GM12875 (cell line): ENCODE results near the gene DIO3.

ENCODE experiments used
- H3K4me3 ChIP-seq: one replicate; pipeline ENCODE4 v1.5.1; 2011; ENCODE audit warnings: low read depth, low read length, control low read depth
- TF ChIP-seq, protein P1 (sequence below): IDR thresholded peaks from 2 replicates; pipeline ENCODE4 v1.5.1; 2011; ENCODE audit warnings: low read depth, mild to moderate bottlenecking, control low read depth, inconsistent platforms, low read length, moderate library complexity, borderline replicate concordance; ENCODE audit not compliant: insufficient read depth

The DIO3 gene

DNA sequence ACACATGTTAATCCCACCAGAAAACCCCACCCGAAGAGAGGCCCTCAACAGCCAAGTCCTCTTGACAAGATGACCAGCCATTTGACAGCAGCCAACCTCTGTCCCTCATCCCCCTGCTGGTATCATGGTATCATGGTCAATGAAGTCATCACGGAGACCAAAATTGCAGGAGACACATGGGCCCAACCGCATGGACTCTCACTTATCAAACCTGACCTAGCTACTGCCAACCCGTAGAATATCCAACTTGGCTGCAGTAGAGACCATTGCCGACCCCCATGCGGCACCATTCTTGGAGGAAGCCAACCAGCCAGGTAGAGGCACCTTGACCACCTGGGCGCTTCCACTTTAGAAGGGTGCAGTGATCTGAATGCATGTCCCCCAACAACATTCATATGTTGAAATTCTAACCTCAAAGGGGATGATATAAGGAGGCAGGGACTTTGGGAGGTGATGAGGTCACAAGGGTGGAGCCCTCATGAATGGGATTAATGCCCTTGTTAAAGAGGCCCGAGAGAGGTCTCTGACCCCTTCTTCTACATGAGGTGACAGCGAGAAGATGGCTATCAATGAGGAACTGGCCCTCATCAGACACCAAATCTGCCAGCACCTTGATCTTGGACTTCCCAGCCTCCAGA is 33.3 kb downstream of the DIO3 start:
- TF ChIP-seq, protein P1, sequence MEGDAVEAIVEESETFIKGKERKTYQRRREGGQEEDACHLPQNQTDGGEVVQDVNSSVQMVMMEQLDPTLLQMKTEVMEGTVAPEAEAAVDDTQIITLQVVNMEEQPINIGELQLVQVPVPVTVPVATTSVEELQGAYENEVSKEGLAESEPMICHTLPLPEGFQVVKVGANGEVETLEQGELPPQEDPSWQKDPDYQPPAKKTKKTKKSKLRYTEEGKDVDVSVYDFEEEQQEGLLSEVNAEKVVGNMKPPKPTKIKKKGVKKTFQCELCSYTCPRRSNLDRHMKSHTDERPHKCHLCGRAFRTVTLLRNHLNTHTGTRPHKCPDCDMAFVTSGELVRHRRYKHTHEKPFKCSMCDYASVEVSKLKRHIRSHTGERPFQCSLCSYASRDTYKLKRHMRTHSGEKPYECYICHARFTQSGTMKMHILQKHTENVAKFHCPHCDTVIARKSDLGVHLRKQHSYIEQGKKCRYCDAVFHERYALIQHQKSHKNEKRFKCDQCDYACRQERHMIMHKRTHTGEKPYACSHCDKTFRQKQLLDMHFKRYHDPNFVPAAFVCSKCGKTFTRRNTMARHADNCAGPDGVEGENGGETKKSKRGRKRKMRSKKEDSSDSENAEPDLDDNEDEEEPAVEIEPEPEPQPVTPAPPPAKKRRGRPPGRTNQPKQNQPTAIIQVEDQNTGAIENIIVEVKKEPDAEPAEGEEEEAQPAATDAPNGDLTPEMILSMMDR, result no peak
- no peak overlapping the region for H3K4me3 ChIP-seq

DNA sequence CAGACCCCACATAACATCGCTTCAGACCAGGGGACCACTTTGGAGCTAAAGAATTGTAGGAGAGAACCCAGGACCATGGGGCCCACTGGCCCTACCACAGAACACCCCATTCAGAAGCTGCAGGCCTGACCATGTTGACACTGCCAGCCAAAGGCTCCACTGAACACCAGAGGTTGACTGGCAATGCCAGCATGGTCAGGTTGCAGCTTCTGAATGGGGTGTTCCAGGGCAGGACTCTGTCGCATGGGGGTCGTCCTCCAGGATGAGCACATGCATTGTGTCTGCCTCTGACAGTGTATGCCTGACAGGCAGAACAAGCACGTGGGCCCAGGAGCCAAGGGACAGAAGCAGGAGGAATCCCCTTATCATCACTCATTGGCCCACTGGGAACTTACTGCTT is 34.1 kb downstream of the DIO3 start:
- TF ChIP-seq, protein P1, result no peak
- no peak overlapping the region for H3K4me3 ChIP-seq

DNA sequence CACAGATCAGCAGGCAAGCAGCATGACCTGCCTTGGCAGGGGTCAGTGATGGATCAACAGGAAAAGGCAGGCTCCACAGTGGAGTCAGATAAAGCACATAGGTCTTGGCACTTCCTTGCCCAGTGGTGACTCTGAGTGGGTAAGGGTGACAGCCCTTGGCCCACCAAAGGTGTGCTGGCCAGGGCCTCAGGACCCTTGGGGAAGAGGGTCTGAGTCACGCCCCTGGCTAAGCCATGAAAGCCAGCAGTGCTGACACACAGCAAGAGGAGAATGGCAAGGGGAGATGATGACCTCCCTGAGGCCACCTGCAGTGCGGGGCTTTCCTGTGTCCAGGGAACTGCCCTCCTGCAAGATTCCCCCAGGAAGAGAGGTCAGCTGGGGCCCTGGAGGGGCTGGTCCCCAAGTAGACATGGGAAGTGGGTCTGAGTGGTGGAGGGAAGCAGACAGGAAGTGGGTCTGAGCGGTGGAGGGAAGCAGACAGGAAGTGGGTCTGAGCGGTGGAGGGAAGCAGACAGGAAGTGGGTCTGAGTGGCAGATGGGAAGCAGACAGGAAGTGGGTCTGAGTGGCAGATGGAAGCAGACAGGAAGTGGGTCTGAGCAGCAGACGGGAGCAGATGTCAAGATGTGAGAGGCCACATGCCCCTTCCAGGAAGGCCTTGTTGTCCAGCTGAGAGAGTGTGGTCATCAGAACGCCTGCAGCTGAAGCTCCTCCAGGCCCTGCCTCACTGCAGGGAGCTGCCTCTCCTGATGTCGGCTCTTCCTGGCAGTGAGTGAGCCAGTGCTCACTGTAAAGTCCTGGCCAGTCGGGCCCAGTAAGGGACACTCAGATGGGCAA is 34.8 kb downstream of the DIO3 start:
- TF ChIP-seq, protein P1, result no peak
- no peak overlapping the region for H3K4me3 ChIP-seq

DNA sequence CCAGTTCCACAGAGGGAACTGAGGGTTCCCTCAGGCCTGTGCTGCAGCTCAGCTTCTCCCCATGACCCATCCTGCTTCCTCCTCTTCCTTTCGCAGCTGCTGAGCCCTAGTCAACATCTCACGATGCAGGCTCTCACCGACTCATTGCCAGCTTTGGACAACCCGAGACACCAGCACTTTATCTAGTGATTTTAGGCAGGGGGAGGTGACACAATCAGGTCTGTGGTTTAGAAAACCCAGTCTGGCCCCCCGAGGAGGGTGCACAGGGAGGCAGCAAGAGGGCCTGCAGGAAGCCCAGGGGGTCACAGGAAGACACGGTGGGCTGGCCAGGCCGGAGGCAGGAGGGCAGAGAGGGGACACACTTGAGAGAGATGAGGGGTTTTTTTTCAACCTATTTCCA is 35.4 kb downstream of the DIO3 start:
- TF ChIP-seq, protein P1, result no peak
- no peak overlapping the region for H3K4me3 ChIP-seq

DNA sequence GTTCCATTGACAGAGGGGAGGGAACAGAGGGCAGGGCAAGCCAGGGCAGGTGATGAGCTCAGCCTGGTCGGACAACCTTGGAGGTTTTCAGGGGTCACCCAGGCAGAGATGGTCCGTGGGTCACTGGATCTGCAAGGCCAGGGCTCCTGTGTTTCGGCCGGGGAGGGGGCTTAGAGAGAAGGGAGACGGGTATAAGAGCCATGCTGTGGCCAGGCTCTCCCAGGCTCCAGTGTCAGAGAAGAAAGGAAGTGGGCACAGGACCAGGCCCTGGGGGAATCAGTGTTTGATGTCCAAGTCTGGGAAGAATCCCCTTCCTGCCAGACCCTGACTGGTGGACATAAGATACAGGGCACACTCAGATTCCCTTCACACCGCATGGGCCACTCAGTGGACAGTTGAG is 36.9 kb downstream of the DIO3 start:
- TF ChIP-seq, protein P1, result no peak

DNA sequence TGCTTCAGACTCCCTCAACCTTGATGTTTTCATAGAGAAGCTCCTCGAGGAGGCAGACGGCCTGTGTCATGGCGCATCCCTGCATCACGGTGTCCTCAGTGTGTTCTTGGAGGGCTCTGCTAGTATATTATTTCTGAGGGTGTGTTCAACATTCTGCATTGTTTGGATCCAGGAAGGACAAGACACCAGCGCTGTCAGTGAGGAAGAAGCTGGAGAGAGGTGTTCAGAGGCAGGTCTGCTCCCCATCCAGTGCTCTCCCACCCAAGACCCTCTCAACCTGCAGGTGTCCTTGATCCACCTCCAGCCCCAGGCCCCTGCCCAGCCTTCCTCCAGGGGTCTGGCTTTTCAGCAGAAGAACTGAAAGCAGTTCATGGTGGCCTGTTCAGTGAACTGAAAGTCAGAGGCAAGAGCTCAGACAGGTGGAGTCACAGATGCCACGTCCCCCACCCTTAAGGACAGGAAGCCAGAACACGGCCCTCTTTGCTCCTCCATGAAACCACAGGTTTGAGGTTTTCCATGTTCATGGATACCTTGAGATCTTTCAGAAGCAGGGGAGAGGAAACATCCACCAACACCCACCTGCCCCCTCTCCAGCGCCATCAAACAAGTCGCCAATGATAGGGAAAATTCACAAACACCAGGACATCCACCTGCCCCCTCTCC is 37.4 kb downstream of the DIO3 start:
- no peak overlapping the region for H3K4me3 ChIP-seq
- TF ChIP-seq, protein P1, result no peak

More for the DNA sequence above, 36.9 kb downstream of the DIO3 start:
- no peak overlapping the region for H3K4me3 ChIP-seq
